GM18502 (cell line): ENCODE measurements around the gene DEDD2.
A peak's percentile ranks its signal among the peaks of the same experiment; 100 is the strongest.

ENCODE experiments used
- ATAC-seq: cut with Tn5 transposase; IDR thresholded peaks from one replicate; pipeline ENCODE4 v1.9.1; 2021; ENCODE audit warnings: mild to moderate bottlenecking; ENCODE audit not compliant: unreplicated experiment, poor library complexity

DEDD2 gene

GRCh38 chr19:42249149-42249750 lies 31.8 kb upstream of the DEDD2 start:
- no peak for ATAC-seq

DNA sequence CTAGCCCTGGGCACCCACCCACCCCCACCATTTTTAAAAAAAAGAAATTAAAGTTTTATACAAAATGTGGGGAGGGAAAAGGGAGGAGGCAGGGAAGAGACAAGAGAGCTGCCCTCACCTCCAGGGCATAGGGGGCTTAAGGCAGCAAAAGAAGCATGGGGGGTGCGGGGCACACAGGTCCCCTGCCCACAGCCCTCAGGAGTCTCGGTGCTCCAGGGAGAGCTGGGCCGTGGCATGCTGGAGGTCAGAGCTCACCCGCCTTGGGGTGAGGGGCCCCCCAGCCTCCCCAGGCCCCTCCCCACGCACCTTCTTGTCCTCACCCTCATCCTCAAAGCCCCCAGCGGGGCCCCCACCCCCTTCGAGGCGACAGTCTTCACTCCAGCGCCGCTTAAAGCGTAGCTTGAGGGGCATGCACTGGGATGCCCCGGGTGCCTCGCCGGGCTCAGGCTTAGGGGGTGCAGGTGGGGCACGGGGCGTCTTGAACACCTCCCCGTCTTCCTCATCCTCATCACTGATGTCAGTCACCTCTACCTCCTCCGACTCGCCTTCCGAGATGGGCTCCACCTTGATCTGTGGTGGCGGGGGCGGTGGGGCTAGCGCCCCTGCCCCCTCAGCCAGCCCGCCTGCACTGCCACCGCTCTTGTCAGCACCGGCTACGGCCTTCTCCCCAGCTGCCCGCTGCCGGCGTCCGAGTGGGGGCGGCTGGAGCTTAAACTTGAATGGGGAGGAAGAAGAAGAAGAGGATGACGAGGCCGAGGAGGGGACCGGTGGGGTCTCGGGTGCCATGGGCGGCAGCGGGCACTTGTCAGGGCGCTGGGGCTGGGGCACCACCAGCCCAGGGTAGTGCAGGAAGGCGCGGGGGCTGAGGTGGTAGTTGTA lies 31.0 kb upstream of the DEDD2 start:
- ATAC-seq = no peak

DNA sequence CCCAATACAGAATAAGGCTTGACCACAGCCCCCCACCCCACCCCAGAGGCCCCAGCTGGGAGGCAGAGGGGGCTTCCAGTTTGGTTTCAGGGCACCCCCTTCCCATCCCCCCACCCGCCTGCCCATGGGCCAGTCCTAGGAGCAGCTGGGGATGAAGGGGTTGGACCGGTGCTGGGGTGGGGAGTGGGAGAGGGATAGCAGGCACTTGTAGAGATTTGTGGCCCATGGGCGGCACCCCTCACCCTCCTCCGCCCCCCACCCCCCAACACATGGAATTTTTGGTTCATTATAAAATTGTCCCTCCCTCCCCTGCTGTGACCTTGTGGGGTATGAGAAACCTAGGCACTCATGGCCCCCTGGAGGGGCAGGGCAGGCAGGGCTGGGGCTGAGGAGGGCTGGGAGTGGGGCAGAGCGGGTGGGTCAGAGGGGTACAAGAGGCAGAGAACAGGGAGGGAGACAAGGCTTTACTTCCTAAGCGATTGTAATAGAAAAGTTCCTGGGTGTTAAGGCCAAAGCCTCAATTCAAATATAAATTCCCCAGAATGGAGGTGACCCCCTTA lies 30.2 kb upstream of the DEDD2 start:
- ATAC-seq = no peak

GRCh38 chr19:42246922-42247639 lies 29.6 kb upstream of the DEDD2 start:
- no peak for ATAC-seq

- no peak for ATAC-seq
Measured at GRCh38 chr19:42246143-42246921, 28.9 kb upstream of the DEDD2 start.

- no peak for ATAC-seq
Measured at GRCh38 chr19:42245231-42245630, 27.8 kb upstream of the DEDD2 start.

- ATAC-seq = peak; percentile 51
Measured at GRCh38 chr19:42244347-42245220, 27.1 kb upstream of the DEDD2 start.

- ATAC-seq = peak; percentile 62
Measured at GRCh38 chr19:42242512-42243409, 25.3 kb upstream of the DEDD2 start, which contains the start of gene GSK3A. GSK3A (minus strand) TSS chr19:42242602; CDS start chr19:42242465, 137 bp downstream.

GRCh38 chr19:42242069-42242511 lies 24.6 kb upstream of the DEDD2 start:
- ATAC-seq = peak; percentile 2

- no peak for ATAC-seq
Measured at GRCh38 chr19:42241279-42241678, 23.8 kb upstream of the DEDD2 start.

DNA sequence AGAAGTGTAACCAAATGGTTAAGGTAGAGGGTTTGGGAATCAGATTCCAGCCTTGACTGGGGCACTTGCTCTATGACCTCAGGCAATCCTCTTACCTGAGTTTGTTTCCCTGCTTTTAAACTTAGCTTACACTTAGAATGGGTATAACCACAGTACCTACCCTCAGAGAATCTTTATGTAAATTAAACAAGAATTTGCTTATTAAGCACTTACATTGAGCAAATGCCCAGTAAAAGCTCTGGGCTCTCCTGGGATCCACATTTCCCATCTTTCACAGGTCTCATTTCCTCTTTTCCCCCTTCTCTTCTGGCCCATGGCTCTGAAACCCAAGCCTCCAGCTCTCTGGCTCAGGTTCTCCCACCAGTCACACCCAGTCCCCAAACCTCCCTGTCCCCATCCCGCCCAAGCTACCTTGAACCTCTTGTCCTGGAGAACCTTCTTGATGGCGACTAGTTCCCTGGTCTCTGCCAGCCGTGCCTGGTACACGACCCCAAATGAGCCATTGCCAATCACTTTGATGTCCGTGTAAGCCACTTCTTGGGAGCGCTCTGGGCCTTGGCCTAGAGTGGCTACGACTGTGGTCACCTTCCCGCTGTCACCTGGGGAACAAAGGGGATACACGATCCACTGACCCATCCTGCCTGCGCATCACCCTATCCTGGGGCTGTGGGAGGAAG lies 22.2 kb upstream of the DEDD2 start:
- ATAC-seq = no peak

- no peak for ATAC-seq
Measured at GRCh38 chr19:42235181-42235580, 17.7 kb upstream of the DEDD2 start.

GRCh38 chr19:42234364-42234763 lies 16.9 kb upstream of the DEDD2 start:
- no peak for ATAC-seq

DNA sequence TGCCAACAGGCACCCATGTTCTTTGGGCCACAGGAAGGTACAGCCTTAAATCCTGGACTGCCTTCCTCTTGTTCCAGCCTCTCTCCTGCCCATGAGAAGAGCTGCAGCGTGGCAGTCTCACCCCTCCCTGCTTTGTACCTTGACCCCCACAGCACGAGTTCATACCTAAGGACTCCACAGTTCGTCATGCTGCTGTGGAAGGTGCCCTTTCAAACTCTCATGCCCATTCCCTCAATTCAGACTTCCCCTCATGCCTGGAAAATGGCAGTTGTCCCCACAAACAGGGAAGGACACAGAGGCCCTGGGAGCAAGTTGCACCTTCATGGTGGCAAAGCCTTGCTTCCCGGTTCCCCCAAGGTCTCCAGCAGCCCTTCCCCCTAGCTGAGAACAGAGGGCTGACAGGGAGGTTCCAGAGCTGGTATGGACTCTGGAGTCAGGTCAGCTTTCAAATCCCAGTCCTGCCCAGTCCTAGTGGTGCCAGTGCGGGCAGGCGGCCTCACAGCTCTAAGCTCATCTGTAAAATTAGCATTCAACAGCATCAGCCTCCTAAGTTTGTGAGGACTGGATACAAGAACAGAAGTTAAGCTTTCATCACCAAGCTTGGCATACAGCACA lies 16.3 kb upstream of the DEDD2 start:
- ATAC-seq = no peak

DNA sequence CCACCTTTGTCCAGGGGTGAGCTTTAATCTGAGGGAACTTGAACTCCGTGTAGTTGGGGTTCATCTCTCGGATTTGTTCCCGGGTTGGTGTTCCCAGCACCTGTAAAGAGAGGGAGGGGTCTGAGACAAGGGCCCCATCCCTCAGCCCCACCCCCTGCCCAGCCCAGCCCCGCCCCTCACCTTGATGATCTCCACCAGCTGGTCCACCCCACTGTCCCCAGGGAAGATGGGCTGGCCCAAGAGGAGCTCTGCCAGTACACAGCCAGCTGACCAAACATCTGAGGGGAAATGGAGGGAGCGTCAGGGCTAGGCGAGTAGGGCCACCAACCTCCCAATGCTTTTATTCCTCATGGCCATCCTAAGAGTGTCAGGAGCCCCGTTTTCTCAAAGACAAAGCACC lies 15.6 kb upstream of the DEDD2 start:
- no peak for ATAC-seq

GRCh38 chr19:42232435-42232834 lies 15.0 kb upstream of the DEDD2 start:
- ATAC-seq = no peak

- no peak for ATAC-seq
Measured at GRCh38 chr19:42230571-42230970, 13.1 kb upstream of the DEDD2 start.
